Measurements from ENCODE around the gene NPBWR2.
A peak's percentile ranks its signal among the peaks of the same experiment; 100 is the strongest.

The NPBWR2 gene

GRCh38 chr20:64071341-64072332 is 35.7 kb downstream of the NPBWR2 start:
- DNase-seq: no peak

GRCh38 chr20:64070244-64070993 is 36.9 kb downstream of the NPBWR2 start:
- no peak for DNase-seq

- DNase-seq: peak; percentile 42
These were observed 37.6 kb downstream of the NPBWR2 start for GRCh38 chr20:64069614-64070243.

- no peak for DNase-seq
These were observed 38.2 kb downstream of the NPBWR2 start for GRCh38 chr20:64069209-64069613.

- DNase-seq: no peak
These were observed 38.8 kb downstream of the NPBWR2 start for GRCh38 chr20:64068386-64069208.

- no peak for DNase-seq
These were observed 39.5 kb downstream of the NPBWR2 start for GRCh38 chr20:64067733-64068307.

GRCh38 chr20:64067005-64067632 is 40.2 kb downstream of the NPBWR2 start:
- no peak for DNase-seq

GRCh38 chr20:64065974-64066343 is 41.4 kb downstream of the NPBWR2 start:
- peak; percentile 59 for DNase-seq

GRCh38 chr20:64065062-64065973 is 42.0 kb downstream of the NPBWR2 start:
- DNase-seq: peak; percentile 37

GRCh38 chr20:64064145-64064698 is 43.1 kb downstream of the NPBWR2 start:
- no peak for DNase-seq

GRCh38 chr20:64063389-64064144 is 43.8 kb downstream of the NPBWR2 start:
- peak; percentile 35 for DNase-seq

GRCh38 chr20:64062596-64063388 is 44.6 kb downstream of the NPBWR2 start, which contains the start of gene TCEA2:
Gene TCEA2 (plus strand): TSS chr20:64063198. CDS start chr20:64063313, 115 bp downstream.
- peak; percentile 97 for DNase-seq

- DNase-seq: no peak
These were observed 45.1 kb downstream of the NPBWR2 start for GRCh38 chr20:64062276-64062595.

- no peak for DNase-seq
These were observed 48.8 kb downstream of the NPBWR2 start for GRCh38 chr20:64058536-64058935.

- peak; percentile 90 for DNase-seq
These were observed 49.5 kb downstream of the NPBWR2 start for GRCh38 chr20:64057628-64058498.

GRCh38 chr20:64056889-64057627 is 50.3 kb downstream of the NPBWR2 start:
- DNase-seq: peak; percentile 25

GRCh38 chr20:64056639-64056888 is 50.8 kb downstream of the NPBWR2 start:
- no peak for DNase-seq
